IPS DF 19.7 (cell line): ENCODE data around the gene PCID2.
"Not testable (repeated sequence)": the region's sequence is repeated elsewhere in the genome, so short reads cannot be mapped to it uniquely, and the experiment has no call there.

Experiments
- DNase-seq: peaks from one replicate; pipeline ENCODE4 v3.0.0-alpha.2; 2013; ENCODE audit warnings: low read depth, low spot score

The PCID2 gene

DNA sequence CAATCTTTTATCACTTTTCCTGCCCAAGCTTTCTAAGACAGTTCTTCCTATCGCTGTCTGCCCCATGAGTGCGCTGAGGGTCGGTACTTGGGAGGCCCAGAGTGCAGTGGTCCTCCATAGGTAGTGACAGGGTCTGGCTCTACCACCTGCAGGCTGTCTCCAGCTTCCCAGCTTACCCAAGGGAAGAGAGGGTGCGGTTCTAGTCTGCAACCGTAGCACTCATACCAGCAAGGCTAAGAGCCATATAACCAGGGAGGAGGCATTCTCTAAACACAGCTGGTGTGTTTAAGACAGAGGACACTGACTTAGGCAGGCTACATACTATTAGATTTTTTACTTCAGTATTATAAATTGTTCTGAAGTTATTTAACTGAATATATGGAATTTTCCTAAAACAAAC lies 41.8 kb downstream of the PCID2 start:
- no peak for DNase-seq

DNA sequence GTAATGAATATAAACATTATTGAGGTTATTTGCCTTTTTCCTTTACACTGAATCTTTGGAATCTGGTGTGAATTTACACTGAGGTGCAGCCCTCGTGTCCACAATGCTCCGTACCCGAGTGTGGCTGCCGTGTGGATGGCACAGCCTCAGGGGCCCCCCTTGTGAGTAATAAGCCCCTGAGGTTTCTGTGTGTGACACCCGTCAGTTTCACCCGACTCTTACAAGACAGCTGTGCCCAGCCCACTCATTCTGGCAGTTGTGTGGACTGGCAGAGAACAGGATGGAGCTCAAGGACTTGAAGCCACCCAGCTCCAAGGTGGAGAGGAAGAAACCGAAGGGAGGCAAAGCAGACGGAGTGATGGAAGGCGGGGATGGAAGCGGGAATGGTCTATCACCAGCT lies 42.2 kb downstream of the PCID2 start:
- DNase-seq, result no peak

DNA sequence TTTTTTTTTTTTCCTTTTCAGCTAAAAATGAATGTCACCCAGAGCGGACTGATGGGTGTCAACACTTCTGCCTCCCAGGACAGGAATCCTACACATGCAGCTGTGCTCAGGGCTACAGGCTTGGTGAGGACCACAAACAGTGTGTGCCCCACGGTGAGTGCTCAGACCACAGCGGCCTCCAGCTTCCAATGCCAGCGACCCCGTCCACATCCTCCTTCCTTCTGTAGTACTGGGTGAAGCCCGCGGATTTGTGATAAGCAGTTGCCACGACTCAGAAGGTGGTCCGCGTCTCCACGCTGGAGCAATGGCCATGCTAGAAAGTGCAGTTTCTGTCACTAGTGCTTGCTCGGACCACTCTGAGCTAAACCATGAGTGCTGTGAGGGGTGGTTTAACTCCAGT lies 44.0 kb downstream of the PCID2 start:
- no peak for DNase-seq

DNA sequence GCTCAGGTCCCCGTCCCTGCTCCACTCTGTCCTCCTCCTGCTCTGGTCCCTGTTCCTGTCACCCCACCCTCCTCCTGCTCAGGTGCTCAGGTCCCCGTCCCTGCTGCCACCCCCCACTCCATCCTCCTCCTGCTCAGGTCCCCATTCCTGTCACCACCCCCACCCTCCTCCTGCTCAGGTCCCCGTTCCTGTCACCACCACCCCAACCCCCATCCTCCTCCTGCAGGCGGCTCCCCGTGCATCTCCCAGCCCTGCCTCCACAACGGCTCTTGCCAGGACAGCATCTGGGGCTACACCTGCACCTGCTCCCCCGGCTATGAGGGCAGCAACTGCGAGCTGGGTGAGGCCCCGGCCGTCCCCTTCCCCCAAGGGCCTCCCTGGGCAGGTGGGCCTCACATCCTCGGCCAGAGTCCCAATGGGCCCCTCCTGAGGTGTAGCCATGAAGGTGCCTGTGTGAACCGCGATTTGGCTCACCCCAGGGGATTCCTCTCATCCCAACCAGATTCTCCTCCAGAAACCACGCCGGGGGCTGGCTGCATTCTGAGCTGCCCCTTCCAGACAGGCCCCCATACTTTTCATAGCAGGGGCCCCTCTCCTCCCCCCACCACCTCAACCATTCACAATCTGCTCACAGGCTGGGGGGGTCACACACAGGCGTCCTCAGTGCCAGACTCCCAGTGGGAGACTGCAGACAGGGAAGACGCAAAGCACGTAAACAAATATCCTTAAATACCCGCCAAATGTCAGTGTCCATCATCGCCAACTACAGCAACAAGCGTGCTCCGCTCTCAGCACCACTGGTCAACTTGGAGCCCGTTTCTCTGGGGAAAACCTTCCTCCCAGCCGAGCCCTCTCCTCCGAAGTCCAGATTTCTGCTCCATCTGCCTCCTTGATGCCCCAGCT lies 45.4 kb downstream of the PCID2 start:
- no peak for DNase-seq

DNA sequence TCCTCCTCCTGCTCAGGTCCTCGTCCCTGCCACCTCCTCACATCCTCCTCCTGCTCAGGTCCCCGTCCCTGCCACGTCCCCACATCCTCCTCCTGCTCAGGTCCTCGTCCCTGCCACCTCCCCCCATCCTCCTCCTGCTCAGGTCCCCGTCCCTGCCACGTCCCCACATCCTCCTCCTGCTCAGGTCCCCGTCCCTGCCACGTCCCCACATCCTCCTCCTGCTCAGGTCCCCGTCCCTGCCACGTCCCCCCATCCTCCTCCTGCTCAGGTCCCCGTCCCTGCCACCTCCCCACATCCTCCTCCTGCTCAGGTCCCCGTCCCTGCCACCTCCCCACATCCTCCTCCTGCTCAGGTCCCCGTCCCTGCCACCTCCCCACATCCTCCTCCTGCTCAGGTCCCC lies 46.5 kb downstream of the PCID2 start:
- DNase-seq, result not testable (repeated sequence)

DNA sequence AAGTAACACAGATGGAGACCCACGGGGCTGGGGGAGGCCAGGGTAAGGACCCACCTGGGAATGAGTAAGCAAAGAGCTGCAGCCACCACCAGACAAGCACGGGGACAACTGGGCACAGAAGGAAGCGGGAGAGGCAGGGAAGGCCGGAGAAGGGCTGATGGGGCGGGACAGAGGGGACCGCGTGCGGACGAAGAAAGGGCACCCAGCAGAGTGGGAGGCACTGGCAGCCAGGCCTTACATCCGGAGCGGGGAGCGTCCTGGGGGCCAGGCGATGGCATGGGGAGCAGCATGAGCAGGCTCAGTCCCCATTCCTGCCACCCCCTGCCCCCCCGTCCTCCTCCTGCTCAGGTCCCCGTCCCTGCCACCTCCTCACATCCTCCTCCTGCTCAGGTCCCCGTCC lies 47.0 kb downstream of the PCID2 start:
- no peak for DNase-seq

DNA sequence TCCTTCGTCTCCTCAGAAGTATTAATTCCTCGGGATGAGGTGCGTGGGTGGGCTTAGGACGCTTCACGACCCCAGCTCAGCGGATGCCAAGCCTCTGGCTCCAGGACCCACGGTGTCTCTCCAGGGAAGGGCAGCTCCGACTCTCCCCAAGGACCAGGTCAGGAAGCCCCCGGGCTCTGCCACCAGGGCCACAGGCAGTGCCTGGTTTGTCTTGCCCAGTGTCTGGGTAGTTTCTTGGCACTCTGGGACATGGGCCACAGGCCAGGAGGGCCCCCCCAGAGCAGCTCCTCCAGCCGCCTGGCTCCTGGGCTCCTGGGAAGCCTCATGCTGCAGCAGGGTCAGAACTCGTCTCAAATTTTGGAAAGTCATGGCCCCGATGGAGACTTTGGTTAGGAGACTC lies 47.5 kb downstream of the PCID2 start:
- no peak for DNase-seq

DNA sequence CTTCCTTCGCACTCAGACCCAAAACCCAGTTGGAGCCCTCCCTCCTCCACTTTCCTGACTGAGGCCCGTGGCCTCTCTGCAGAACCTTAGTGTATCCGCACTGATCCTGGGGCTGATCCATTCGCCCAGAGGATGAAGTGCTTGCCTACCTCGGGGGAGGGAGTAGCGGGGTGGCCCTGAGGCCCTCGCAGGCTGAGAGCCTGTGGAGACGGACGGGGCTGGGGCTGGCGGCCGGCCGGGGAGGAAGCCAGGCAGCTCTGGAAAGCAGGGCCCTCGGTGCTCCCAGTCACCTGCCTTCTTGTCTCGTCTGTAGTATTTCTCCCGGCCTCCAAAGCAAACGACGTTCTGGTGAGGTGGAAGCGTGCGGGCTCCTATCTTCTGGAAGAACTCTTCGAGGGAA lies 48.8 kb downstream of the PCID2 start:
- no peak for DNase-seq

DNA sequence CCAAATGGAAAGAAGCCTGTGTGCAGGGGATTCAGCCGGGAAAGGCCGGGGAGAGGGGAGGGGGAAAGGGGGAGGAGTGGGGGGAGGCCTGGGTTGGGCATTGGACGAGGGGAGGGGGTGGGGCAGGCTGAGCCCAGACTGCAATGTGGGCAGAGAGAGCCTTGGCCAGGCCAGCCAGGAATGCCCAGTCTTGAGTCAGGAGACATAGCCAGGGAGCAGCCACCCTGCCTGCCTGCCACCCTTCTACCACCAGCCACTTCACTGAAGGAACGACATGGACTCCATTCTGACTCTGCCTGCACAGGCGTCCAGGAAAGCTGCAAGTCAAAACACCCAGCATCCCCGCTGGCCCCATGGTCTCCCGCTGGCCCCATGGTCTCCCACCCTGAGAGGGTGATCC lies 49.5 kb downstream of the PCID2 start:
- DNase-seq, result no peak

DNA sequence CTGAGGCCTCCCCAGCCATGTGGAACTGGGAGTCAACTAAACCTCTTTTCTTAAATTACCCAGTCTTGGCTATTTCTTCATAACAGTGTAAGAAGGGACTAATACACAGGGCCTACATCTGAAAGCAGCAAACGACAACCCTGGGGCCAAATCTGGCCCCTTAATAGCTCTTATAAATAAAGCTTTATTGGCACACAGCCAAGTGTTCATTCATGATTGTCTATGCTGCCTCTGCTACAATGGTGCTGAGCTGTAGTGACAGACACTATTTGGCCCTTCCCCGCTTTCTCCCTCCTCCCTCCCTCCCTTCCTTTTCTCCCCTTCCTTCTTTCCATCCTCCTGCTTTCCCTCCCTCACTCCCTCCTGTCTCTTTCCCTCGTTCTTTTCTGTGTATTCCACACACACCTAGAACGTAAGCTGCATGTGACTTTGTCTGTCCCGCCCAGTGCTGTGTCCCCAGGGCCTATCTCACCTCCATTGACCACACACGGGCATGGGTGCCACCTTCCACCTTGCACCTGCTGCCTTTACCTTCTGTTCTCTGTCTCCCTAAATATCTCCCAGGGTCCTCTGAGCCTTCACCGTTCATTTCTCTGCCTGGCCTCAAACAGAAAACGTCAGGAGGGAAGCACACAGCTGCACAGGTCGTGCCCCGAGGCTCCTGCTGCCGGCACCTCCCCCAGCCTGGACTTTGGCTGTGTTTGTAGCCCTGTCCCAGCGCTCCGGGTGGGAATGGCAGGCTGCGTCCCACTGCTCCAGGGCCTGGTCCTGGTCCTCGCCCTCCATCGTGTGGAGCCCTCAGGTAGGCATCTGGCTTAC lies 50.3 kb downstream of the PCID2 start, which contains the start of gene PROZ:
Gene PROZ, plus strand, starts transcription at position 720 of the 819 bp plus-strand sequence. Its CDS starts 13 bp downstream, at position 733.
- DNase-seq, result no peak

DNA sequence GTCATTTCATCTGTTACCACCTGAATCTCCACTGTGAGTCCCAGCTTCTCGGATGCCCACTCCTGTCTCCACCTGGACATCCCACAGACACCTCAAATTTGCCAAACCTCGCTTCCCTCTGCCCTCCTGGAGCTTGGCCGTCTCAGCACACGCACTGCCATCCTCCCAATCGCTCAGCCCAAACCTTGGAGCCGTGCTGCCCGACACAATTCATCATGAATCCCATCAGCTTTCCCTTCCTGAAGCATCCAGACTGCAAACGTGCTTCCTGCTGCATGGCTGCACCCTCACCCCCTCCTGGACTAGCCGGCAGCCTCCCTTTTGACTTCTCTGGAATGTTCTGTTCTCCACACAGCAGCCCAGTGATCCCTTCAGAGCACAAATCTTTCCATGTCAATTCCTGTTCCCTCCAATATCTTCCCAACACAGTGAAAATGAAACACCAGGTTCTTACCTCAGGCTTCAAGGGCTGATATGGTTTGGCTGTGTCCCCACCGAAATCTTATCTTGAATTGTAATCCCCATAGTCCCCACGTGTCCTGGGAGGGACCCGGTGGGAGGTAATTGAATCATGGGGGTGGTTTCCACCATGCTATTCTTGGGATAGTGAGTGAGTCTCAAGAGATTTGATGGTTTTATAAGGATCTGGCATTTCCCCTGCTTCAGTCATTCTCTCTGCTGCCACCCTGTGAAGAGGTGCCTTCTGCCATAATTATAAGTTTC lies 51.1 kb downstream of the PCID2 start:
- no peak for DNase-seq

DNA sequence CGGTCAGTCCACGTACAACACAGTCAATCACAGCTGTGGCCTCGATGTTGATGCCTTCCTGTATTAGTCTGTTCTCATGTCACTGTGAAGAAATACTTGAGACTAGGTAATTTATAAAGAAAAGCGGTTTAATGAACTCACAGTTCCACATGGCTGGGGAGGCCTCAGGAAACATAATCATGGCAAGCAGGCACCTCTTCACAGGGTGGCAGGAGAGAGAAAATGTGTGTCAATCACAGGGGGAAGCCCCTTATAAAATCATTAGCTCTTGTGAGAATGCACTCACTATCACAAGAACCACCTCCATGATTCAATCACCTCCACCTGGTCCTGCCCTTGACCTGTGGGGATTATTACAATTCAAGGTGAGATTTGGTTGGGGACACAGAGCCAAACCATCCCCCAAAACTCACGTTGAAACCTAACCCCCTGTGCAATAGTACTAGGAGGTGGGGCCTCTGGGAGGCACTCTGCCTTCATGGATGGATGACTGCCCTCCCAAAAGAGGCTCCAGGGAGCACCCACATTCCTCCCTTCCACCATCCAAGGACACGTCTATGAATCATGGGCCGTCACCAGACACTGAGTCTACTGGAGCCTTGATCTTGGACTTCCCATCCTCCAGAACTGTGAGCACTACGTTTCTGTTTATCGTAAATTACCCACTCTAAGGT lies 52.4 kb downstream of the PCID2 start:
- DNase-seq, result no peak

DNA sequence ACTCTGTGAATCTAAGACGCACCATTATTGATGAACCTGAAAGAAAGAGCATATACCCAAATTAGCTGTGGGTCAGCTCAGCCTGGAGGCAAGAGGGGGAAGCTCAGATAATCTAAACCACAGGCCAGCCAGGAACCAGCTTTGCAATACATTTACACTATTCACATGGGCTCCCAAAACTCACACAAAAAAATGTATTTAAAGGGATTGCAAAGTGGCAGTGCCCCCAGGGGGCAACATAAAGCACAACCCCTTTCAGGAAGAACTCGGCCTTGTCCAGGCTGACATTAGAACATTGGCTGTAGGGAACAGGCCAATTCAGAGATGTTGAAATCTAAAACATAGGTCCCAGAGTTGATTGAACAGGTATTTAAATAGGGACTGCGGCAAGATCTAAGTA lies 53.3 kb downstream of the PCID2 start:
- DNase-seq, result no peak

DNA sequence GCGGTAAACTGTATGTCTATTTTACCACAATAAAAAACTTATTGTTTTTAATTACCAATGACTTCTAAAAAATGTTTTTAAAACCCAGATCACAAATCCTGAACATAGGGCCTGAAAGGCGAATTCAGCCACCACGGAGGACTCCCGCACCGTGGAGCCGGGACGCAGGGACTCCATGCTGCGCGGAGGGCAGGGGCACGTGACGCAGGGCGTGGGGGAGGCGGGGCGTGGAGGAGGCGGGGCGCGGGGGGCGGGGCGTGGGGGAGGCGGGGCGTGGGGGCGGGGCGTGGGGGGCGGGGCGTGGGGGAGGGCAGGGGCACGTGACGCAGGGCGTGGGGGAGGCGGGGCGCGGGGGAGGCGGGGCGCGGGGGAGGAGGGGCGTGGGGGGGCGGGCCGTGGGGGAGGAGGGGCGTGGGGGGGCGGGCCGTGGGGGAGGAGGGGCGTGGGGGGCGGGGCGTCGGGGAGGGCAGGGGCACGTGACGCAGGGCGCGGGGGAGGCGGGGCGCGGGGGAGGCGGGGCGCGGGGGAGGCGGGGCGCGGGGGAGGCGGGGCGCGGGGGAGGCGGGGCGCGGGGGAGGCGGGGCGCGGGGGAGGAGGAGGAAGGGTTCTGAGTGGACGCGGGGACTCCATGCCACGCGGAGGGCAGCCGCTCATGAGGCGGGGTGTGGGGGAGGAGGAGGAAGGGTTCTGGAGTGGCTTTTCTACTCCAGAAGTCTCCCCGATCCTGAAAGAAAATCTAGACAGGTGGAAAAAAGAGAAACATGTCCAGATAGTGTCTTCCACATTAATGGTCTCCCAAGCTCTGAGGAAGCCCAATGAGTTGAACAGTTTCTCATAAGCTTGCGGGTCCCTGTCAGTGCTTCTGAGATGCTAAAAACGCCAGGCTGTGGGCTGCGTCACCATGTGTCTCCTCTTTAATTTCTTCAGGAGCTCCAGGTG lies 54.4 kb downstream of the PCID2 start:
- no peak for DNase-seq

DNA sequence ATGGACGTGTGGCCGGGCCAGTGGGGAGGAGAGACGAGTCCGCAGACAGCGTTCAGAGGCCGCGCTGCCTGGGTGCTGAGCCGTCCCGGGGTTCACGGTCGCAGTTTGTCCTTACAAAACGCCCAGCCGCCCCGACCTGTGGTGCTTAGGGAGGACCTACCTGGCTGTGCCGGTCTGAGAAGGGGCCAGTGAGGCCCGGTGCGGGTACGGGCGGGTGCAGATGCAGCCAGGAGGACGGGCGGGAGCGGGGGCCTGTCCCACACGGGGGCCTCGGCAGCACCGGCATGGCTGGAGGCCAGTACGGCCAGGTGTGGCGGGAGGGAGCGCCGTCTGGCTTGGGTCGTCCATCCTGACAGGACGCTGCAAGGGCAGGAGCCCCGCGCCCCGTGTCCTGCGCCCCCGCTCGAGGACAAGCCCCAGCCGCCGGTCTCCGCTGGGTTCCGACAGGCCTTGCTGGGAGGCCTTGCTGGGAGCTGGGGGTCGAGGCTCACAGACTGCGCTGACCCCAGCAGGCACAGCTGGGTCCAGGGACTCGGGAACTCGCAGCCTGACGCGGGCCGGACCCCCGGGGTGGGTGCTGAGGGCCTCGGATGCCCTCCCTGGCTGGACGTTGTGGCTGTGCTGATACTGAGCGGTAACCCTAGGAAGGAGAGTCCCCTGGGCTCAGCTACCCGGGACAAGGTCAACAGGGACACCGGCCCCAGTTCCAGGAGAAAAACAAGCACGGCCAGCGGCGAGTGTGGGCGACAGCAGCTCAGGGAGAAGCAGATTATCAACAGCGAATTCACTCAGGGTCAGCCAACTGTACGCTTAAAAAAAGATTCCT lies 55.3 kb downstream of the PCID2 start:
- no peak for DNase-seq

DNA sequence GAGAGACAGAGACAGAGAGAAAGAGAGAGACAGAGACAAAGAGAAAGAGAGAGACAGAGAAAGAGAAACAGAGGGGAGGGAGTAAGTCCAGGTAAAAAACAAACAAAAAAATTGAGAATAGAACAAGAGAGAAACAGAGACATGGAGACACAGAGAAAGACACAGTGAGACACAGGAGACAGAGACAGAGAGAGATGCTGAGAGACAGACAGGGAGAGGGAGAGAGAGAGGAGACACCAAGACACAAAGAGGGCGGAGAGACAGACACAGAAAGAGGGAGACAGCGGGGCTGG lies 55.8 kb downstream of the PCID2 start:
- DNase-seq, result no peak

DNA sequence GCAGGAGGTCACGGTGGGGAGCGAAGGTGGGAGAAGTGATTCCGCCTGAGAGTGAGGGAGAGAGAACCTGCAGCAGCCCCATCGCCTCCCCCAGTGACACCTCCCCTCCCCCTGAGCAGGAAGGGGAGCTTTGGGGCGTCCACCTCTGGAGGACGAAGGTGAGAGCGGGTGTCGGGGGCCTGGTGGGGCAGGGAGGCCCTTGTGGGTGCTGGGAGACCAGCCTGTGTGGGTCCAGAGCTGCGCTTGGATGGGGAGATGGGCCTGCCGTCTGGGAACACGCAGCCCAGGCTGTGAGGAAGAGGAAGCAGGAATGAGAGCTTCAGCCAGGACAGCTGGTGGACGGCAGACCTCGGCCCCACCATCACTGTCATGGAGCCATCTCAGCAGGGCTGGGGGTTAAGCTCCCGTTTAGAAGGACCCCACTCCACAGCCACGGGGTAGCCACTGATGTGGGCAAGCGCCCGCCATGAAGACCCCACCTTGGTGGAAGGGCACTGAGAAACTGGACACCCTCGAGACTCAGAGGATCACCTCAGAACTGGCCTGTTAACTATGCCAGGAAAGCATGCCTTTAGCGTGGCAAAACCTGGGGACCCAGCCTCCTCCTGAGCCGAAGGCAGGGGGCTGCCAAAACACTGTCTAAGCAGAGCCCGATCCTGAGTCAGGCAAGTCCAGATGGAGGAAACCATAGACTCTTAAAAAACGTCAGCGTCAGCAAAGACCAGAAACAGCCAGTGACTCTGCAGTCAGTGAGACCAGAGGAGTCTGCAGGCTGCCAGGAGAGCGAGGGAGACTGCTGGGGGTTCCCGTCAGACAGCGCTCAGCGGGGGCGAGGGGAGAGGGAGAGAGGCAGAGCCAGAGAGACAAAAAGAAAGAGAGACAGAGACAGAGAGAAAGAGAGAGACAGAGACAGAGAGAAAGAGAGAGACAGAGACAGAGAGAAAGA lies 56.5 kb downstream of the PCID2 start:
- no peak for DNase-seq

DNA sequence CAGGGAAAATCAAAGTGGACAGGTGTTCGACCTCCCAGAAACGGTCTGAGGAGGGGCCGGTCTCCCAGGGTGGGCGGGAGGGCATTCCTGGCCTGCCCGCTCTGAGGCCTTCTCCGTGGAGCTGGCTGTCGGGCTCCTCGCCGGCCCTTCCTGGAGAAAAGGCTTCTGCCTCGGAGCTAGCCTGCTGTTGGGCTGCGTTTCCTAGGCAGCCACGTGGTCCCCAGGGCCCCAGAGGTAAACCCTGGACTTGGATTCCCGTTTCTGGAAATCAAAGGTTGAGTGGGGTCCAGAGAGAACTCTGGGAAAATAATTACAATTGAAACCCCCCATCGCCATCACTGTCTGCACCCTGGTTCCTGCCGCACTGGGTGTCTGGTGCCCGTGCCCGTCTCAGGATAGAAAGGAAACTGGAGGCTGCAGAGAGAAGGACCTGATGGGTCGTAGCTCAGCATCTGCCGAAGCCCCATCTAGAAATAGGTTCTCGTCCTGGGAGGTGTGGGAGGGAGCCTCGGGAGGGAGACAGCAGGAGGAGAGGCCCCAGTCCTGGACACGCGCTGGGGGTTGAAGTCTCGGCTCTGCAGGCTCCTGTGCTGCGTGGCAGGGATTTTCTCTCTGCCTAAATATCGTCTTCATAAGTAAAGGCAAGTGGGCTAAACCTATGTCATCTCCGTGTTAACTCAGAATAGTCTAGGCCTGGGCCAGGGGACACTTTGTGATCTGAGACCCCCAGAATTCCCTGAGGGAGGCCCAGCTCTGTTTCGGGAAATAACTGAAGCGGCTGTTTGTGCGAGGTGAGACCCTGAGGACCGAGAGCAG lies 57.7 kb downstream of the PCID2 start:
- DNase-seq, result no peak
